Breast epithelium (tissue), 4 donors: ENCODE measurements around the gene ELK1. TPM values are rescaled to one million over a fixed set of nuclear protein-coding genes. Genes with fewer than 3 reads are reported as not detected.

Experiments used
- DNase-seq, 2 donors: peaks; one replicate each; pipeline ENCODE4 v3.0.0-alpha.2; 2019; ENCODE audit warnings: low spot score in 2 of 2
- H3K27ac ChIP-seq, 2 donors: fragments of 200-600 bp; sonication (generic) in 1 of 2; one replicate each; pipeline ENCODE4 v1.5.1; 2016 to 2019; ENCODE audit warnings: mild to moderate bottlenecking in 1 of 2
- H3K27me3 ChIP-seq, 2 donors: fragments of 200-600 bp; sonication (generic) in 1 of 2; one replicate each; pipeline versions ENCODE4 v1.5.1 to v1.6.0; 2017 to 2019; ENCODE audit warnings: control low read depth in 1 of 2, mild to moderate bottlenecking in 1 of 2
- H3K36me3 ChIP-seq: fragments of 200-600 bp; one replicate; pipeline ENCODE4 v1.5.1; 2019
- H3K4me1 ChIP-seq, 2 donors: fragments of 200-600 bp; sonication (generic); one replicate each; pipeline ENCODE4 v1.5.1; 2016 to 2019; ENCODE audit warnings: control low read depth in 1 of 2
- H3K4me3 ChIP-seq, 3 donors: fragments of 200-600 bp; sonication (generic); 1 replicate in 2 of 3; 2 replicates in 1 of 3; pipeline ENCODE4 v1.5.1; 2016 to 2019; ENCODE audit warnings: mild to moderate bottlenecking in 3 of 3, moderate library complexity in 2 of 3
- H3K9me3 ChIP-seq, 2 donors: fragments of 200-600 bp; sonication (generic) in 1 of 2; one replicate each; pipeline ENCODE4 v1.5.1; 2016 to 2019; ENCODE audit warnings: control low read depth in 1 of 2
- CTCF ChIP-seq, 3 donors: fragments of 450-650 bp; IDR thresholded peaks; one replicate each; pipeline ENCODE4 v1.5.1; 2016 to 2017; ENCODE audit warnings: antibody characterized with exemption in 3 of 3, mild to moderate bottlenecking in 3 of 3, moderate library complexity in 3 of 3
- POLR2A ChIP-seq: fragments of 450-650 bp; IDR thresholded peaks from one replicate; pipeline ENCODE4 v1.6.1; 2016; ENCODE audit warnings: antibody characterized with exemption, mild to moderate bottlenecking, moderate library complexity
- POLR2AphosphoS5 ChIP-seq, 3 donors: sonication (generic); formaldehyde crosslinking; IDR thresholded peaks; one replicate each; pipeline ENCODE4 v1.6.1; 2017; ENCODE audit warnings: antibody characterized with exemption in 3 of 3
- intact Hi-C: fragments of 100-400 bp; cut with DNase I; formaldehyde crosslinking; loops from one replicate; pipeline ENCODE4 v1.15.1; 2023; ENCODE audit warnings: low total_unique reads
- total RNA-seq, 3 donors: library from RNA; depleted of rRNA; stranded (reverse); fragments of >200 nt; gene quantifications; one replicate each; pipeline ENCODE4 v1.1.0, GENCODE V29; 2016

ELK1 gene
- total RNA-seq, 3 donors from 2014 or later, result 18.0 to 22.0 (median 21.0) TPM

- no peak overlapping the region for H3K4me3 ChIP-seq
- H3K27me3 ChIP-seq, result peaks cover 0 to 13% of the 10 kb centered on the region in 2 donors
- no peak overlapping the region for H3K27ac ChIP-seq
- no peaks in the 10 kb centered on the region for H3K36me3 ChIP-seq
- TF ChIP-seq CTCF (IDR thresholded peaks at IDR 0.05), result no peak
- TF ChIP-seq POLR2AphosphoS5 (IDR thresholded peaks at IDR 0.05), result no peak
- no peak for TF ChIP-seq POLR2A
- peaks cover under 1 to 11% of the 10 kb centered on the region in 2 donors for H3K9me3 ChIP-seq
- intact Hi-C loops, result no loop called here
- no peaks in the 10 kb centered on the region for H3K4me1 ChIP-seq
- no peak for DNase-seq
These were observed 15.3 kb downstream of the ELK1 start for GRCh38 chrX:47634871-47635575.

GRCh38 chrX:47633689-47634590 lies 16.4 kb downstream of the ELK1 start:
- DNase-seq, result no peak
- H3K27me3 ChIP-seq, result peaks cover 0 to 18% of the 10 kb centered on the region in 2 donors
- intact Hi-C loops, result no loop called here
- no peaks in the 10 kb centered on the region for H3K36me3 ChIP-seq
- no peak for TF ChIP-seq CTCF (IDR thresholded peaks at IDR 0.05)
- no peak for TF ChIP-seq POLR2AphosphoS5 (IDR thresholded peaks at IDR 0.05)
- no peak for TF ChIP-seq POLR2A
- H3K27ac ChIP-seq, result no peak overlapping the region
- peaks cover 0 to 1% of the 10 kb centered on the region in 2 donors for H3K9me3 ChIP-seq
- no peaks in the 10 kb centered on the region for H3K4me1 ChIP-seq
- H3K4me3 ChIP-seq, result no peak overlapping the region

GRCh38 chrX:47632666-47633065 lies 17.7 kb downstream of the ELK1 start:
- TF ChIP-seq POLR2A (no peak), CTCF (IDR thresholded peaks at IDR 0.05) (no peak), POLR2AphosphoS5 (IDR thresholded peaks at IDR 0.05) (no peak)
- intact Hi-C loops, result no loop called here
- no peaks in the 10 kb centered on the region for H3K36me3 ChIP-seq
- no peaks in the 10 kb centered on the region for H3K9me3 ChIP-seq
- H3K4me3 ChIP-seq, result no peak overlapping the region
- H3K27me3 ChIP-seq, result peaks cover 0 to 27% of the 10 kb centered on the region in 2 donors
- DNase-seq, result no peak
- no peak overlapping the region for H3K27ac ChIP-seq
- no peaks in the 10 kb centered on the region for H3K4me1 ChIP-seq

- no peak for DNase-seq
- Histone ChIP-seq H3K27ac (no peak overlapping the region), H3K9me3 (no peaks in the 10 kb centered on the region), H3K36me3 (no peaks in the 10 kb centered on the region), H3K4me1 (no peaks in the 10 kb centered on the region), H3K27me3 (peaks cover 0 to 37% of the 10 kb centered on the region in 2 donors), H3K4me3 (no peak overlapping the region)
- intact Hi-C loops, result no loop called here
- TF ChIP-seq CTCF (IDR thresholded peaks at IDR 0.05) (no peak), POLR2AphosphoS5 (IDR thresholded peaks at IDR 0.05) (no peak), POLR2A (no peak)
These were observed 18.7 kb downstream of the ELK1 start for GRCh38 chrX:47631676-47632075.
